ENCODE data around the gene SAMD4A. TPM values are rescaled to one million over a fixed set of nuclear protein-coding genes. Genes with fewer than 3 reads are reported as not detected.

SAMD4A gene
- total RNA-seq, 2 experiments from 2014 or later = 2.4 to 2.6 TPM

- peak overlapping the region; percentile 38 for H3K4me3 Mint-ChIP-seq
- POLR2A ChIA-PET = interaction anchor here (0.6 to 2.1 kb wide), 4 partner anchors 12 to 162 kb away, joined by 3 to 17 read pairs (median 3); no protein-coding TSS in a partner anchor
- H3K27me3 Mint-ChIP-seq = peaks cover 12% of the 10 kb centered on the region
- H3K27ac Mint-ChIP-seq = peak overlapping the region; percentile 90
- peak; percentile 63 for DNase-seq
- CTCF ChIA-PET = interaction anchor here (0.6 to 5.5 kb wide), 8 partner anchors 16 to 173 kb away, joined by 3 to 74 read pairs (median 3); partner anchors contain the start of gene SAMD4A
- H3K9me3 Mint-ChIP-seq = no peaks in the 10 kb centered on the region
- no peaks in the 10 kb centered on the region for H3K36me3 Mint-ChIP-seq
- H3K4me1 Mint-ChIP-seq (ENCODE audit: low read depth) = peaks cover 38% of the 10 kb centered on the region
- intact Hi-C loops (cut with micrococcal nuclease) = loop anchor here (1.0 to 5.0 kb wide), 6 partner anchors 22 to 288 kb away; partner anchors contain the start of gene CNIH1
Measured at GRCh38 chr14:54730156-54730961, 163.4 kb downstream of the SAMD4A start.

- Mint-ChIP-seq H3K27me3 (no peaks in the 10 kb centered on the region), H3K27ac (no peak overlapping the region), H3K4me3 (no peak overlapping the region), H3K4me1 (ENCODE audit: low read depth) (peaks cover 44% of the 10 kb centered on the region), H3K36me3 (peaks cover 1% of the 10 kb centered on the region), H3K9me3 (no peaks in the 10 kb centered on the region)
- DNase-seq = no peak
- intact Hi-C loops (cut with micrococcal nuclease) = loop anchor here (5.0 kb wide), 1 partner anchor 293 kb away; the partner anchor contains the start of gene CNIH1
- ChIA-PET POLR2A (no interaction called here), CTCF (interaction anchor here (2.3 kb wide), 1 partner anchor 39 kb away, joined by 12 read pairs; no protein-coding TSS in a partner anchor)
Measured at GRCh38 chr14:54734966-54735365, 168.0 kb downstream of the SAMD4A start.

- Mint-ChIP-seq H3K36me3 (peaks cover 2% of the 10 kb centered on the region), H3K9me3 (no peaks in the 10 kb centered on the region), H3K4me3 (no peak overlapping the region), H3K27me3 (no peaks in the 10 kb centered on the region), H3K4me1 (ENCODE audit: low read depth) (peaks cover 39% of the 10 kb centered on the region), H3K27ac (no peak overlapping the region)
- CTCF ChIA-PET = interaction anchor here (2.3 kb wide), 1 partner anchor 38 kb away, joined by 12 read pairs; no protein-coding TSS in a partner anchor
- POLR2A ChIA-PET = no interaction called here
- intact Hi-C loops (cut with micrococcal nuclease) = no loop called here
- no peak for DNase-seq
Measured at GRCh38 chr14:54735424-54735823, 168.5 kb downstream of the SAMD4A start.

GRCh38 chr14:54737132-54737711, 170.3 kb downstream of the SAMD4A start:
- ChIA-PET CTCF (interaction anchor here (0.6 to 2.2 kb wide), 3 partner anchors 9 to 36 kb away, joined by 3 to 10 read pairs (median 3); no protein-coding TSS in a partner anchor), POLR2A (interaction anchor here (0.6 kb wide), 1 partner anchor 381 kb away, joined by 3 read pairs; no protein-coding TSS in a partner anchor)
- intact Hi-C loops (cut with micrococcal nuclease) = loop anchor here (1.0 kb wide), 1 partner anchor 36 kb away; no protein-coding TSS in a partner anchor
- H3K27ac Mint-ChIP-seq = peak overlapping the region; percentile 38
- DNase-seq = peak; percentile 34
- H3K36me3 Mint-ChIP-seq = peaks cover 4% of the 10 kb centered on the region
- no peak overlapping the region for H3K4me3 Mint-ChIP-seq
- H3K27me3 Mint-ChIP-seq = no peaks in the 10 kb centered on the region
- peaks cover 35% of the 10 kb centered on the region for H3K4me1 Mint-ChIP-seq (ENCODE audit: low read depth)
- no peaks in the 10 kb centered on the region for H3K9me3 Mint-ChIP-seq

- intact Hi-C loops (cut with micrococcal nuclease) = no loop called here
- ChIA-PET CTCF (interaction anchor here (0.6 to 2.2 kb wide), 3 partner anchors 10 to 35 kb away, joined by 3 to 10 read pairs (median 3); no protein-coding TSS in a partner anchor), POLR2A (no interaction called here)
- Mint-ChIP-seq H3K27me3 (no peaks in the 10 kb centered on the region), H3K4me3 (no peak overlapping the region), H3K36me3 (peaks cover 4% of the 10 kb centered on the region), H3K9me3 (no peaks in the 10 kb centered on the region), H3K4me1 (ENCODE audit: low read depth) (peaks cover 42% of the 10 kb centered on the region), H3K27ac (no peak overlapping the region)
- DNase-seq = no peak
Measured at GRCh38 chr14:54738009-54738408, 171.1 kb downstream of the SAMD4A start.

- Mint-ChIP-seq H3K27me3 (no peaks in the 10 kb centered on the region), H3K9me3 (no peaks in the 10 kb centered on the region)
- CTCF ChIA-PET = interaction anchor here (0.6 to 2.7 kb wide), 2 partner anchors 34 to 257 kb away, joined by 4 to 9 read pairs; no protein-coding TSS in a partner anchor
Measured at GRCh38 chr14:54739514-54739913, 172.6 kb downstream of the SAMD4A start.

GRCh38 chr14:54742492-54743350, 175.8 kb downstream of the SAMD4A start:
- POLR2A ChIA-PET = interaction anchor here (1.5 kb wide), 1 partner anchor 13 kb away, joined by 3 read pairs; no protein-coding TSS in a partner anchor
- H3K27ac Mint-ChIP-seq = no peak overlapping the region
- no peak overlapping the region for H3K4me3 Mint-ChIP-seq
- peaks cover 4% of the 10 kb centered on the region for H3K27me3 Mint-ChIP-seq
- CTCF ChIA-PET = interaction anchor here (2.5 kb wide), 1 partner anchor 31 kb away, joined by 13 read pairs; no protein-coding TSS in a partner anchor
- peaks cover 28% of the 10 kb centered on the region for H3K4me1 Mint-ChIP-seq (ENCODE audit: low read depth)
- no peaks in the 10 kb centered on the region for H3K9me3 Mint-ChIP-seq
- intact Hi-C loops (cut with micrococcal nuclease) = no loop called here
- peaks cover 4% of the 10 kb centered on the region for H3K36me3 Mint-ChIP-seq
- DNase-seq = no peak

More at GRCh38 chr14:54739514-54739913, 172.6 kb downstream of the SAMD4A start:
- Mint-ChIP-seq H3K4me1 (ENCODE audit: low read depth) (peaks cover 42% of the 10 kb centered on the region), H3K4me3 (no peak overlapping the region), H3K36me3 (peaks cover 4% of the 10 kb centered on the region), H3K27ac (no peak overlapping the region)
- DNase-seq = no peak
- intact Hi-C loops (cut with micrococcal nuclease) = no loop called here
- POLR2A ChIA-PET = no interaction called here

GRCh38 chr14:54743382-54743781, 176.5 kb downstream of the SAMD4A start:
- H3K27ac Mint-ChIP-seq = no peak overlapping the region
- peaks cover 4% of the 10 kb centered on the region for H3K36me3 Mint-ChIP-seq
- intact Hi-C loops (cut with micrococcal nuclease) = no loop called here
- no peaks in the 10 kb centered on the region for H3K9me3 Mint-ChIP-seq
- H3K4me3 Mint-ChIP-seq = no peak overlapping the region
- CTCF ChIA-PET = interaction anchor here (2.5 kb wide), 1 partner anchor 30 kb away, joined by 13 read pairs; no protein-coding TSS in a partner anchor
- peaks cover 22% of the 10 kb centered on the region for H3K4me1 Mint-ChIP-seq (ENCODE audit: low read depth)
- no peak for DNase-seq
- H3K27me3 Mint-ChIP-seq = peaks cover 4% of the 10 kb centered on the region
- POLR2A ChIA-PET = interaction anchor here (1.5 kb wide), 1 partner anchor 13 kb away, joined by 3 read pairs; no protein-coding TSS in a partner anchor

- H3K4me1 Mint-ChIP-seq (ENCODE audit: low read depth) = peaks cover 17% of the 10 kb centered on the region
- POLR2A ChIA-PET = interaction anchor here (0.8 kb wide), 1 partner anchor 16 kb away, joined by 3 read pairs; no protein-coding TSS in a partner anchor
- intact Hi-C loops (cut with micrococcal nuclease) = no loop called here
- H3K27ac Mint-ChIP-seq = no peak overlapping the region
- peaks cover 4% of the 10 kb centered on the region for H3K27me3 Mint-ChIP-seq
- H3K4me3 Mint-ChIP-seq = no peak overlapping the region
- CTCF ChIA-PET = interaction anchor here (1.4 to 1.5 kb wide), 2 partner anchors 14 to 16 kb away, joined by 3 to 4 read pairs; no protein-coding TSS in a partner anchor
- DNase-seq = no peak
- H3K36me3 Mint-ChIP-seq = no peaks in the 10 kb centered on the region
- no peaks in the 10 kb centered on the region for H3K9me3 Mint-ChIP-seq
Measured at GRCh38 chr14:54746019-54746418, 179.1 kb downstream of the SAMD4A start.

- intact Hi-C loops (cut with micrococcal nuclease) = no loop called here
- DNase-seq = no peak
- Mint-ChIP-seq H3K36me3 (no peaks in the 10 kb centered on the region), H3K27ac (no peak overlapping the region), H3K9me3 (no peaks in the 10 kb centered on the region), H3K27me3 (peaks cover 4% of the 10 kb centered on the region), H3K4me1 (ENCODE audit: low read depth) (peaks cover 10% of the 10 kb centered on the region), H3K4me3 (no peak overlapping the region)
- ChIA-PET CTCF (interaction anchor here (1.1 kb wide), 1 partner anchor 27 kb away, joined by 3 read pairs; no protein-coding TSS in a partner anchor), POLR2A (no interaction called here)
Measured at GRCh38 chr14:54747616-54748015, 180.7 kb downstream of the SAMD4A start.

GRCh38 chr14:54749180-54749579, 182.3 kb downstream of the SAMD4A start:
- Mint-ChIP-seq H3K36me3 (no peaks in the 10 kb centered on the region), H3K27ac (no peak overlapping the region), H3K9me3 (no peaks in the 10 kb centered on the region), H3K27me3 (peaks cover 4% of the 10 kb centered on the region), H3K4me1 (ENCODE audit: low read depth) (no peaks in the 10 kb centered on the region), H3K4me3 (no peak overlapping the region)
- intact Hi-C loops (cut with micrococcal nuclease) = no loop called here
- POLR2A ChIA-PET = no interaction called here
- no peak for DNase-seq
- CTCF ChIA-PET = no interaction called here
